NCI-H2227 treated with DMSO at 0.1 percent for 48 hours (cell line): ENCODE results near the gene OPRM1.
"Not testable (repeated sequence)": the region's sequence is repeated elsewhere in the genome, so short reads cannot be mapped to it uniquely, and the experiment has no call there.

Experiments used
- DNase-seq: peaks from one replicate; lab custom pipeline; 2025; lab: John Stamatoyannopoulos, UW

The OPRM1 gene

DNA sequence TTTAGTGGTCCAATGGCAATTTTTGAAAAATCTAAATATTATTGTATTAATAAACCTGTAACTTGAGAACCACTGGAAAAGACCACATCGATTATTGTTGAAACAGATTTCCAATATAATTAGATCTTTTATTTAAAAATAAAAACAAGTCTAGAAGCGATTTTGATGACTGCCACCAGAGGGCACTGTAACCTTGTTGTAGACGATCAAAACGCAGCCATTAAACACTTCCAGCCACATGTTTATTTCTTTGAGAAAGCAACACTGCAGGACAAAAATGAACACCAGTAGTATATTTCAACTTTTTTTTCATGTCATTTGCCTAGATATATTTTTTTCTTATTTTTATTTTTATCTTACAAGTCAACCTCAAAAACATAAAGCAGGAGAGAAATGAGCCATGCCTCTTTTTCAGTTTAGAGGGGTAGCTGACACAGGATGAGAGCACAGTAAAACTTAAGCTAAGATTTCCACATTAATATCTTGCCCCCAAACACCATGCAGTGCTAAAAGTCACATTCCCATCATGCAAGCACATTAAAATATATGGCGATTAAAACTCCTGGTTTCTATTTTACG lies 115.4 kb downstream of the OPRM1 start:
- DNase-seq: peak; percentile 73

GRCh38 chr6:154156135-154156896 lies 117.3 kb downstream of the OPRM1 start:
- DNase-seq: peak; percentile 29

GRCh38 chr6:154157082-154157481 lies 118.0 kb downstream of the OPRM1 start:
- no peak for DNase-seq

DNA sequence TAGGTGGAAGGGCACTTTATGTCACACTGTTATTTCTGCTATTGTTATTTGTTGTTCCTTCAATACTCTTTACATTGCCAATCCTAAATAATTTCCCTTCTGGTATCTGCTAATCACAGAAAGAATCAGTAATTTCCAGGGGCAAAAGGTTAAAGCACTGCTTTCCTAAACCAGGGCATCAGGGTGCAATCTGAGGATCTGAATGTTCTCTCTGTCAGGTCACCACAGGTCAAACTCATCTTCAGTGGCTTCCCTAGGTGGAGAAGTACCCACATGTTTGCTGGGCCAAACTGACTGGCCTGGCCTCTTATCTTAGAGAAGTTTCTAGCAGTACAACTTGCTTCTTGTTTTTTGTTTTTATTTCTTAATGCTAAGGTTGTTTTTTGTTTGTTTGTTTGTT lies 118.7 kb downstream of the OPRM1 start:
- no peak for DNase-seq

DNA sequence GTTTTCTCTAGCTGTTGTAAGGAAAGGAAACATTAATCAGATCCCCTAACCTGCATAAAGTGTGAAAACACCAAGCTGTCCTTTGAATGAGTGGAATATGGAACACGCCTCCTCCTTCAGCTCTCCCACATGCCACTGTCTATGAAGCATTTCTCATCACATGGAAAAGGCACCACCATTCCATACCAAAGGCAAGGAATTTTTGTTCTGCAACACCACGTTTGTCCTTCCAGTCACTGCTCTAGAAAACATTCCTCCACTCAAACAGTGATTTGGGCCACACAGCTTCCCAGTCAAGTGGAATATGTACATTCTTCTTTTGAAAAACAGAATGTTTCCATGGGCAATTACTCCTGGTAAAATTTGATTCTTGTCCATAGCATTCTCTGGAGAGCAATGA lies 120.1 kb downstream of the OPRM1 start:
- no peak for DNase-seq

DNA sequence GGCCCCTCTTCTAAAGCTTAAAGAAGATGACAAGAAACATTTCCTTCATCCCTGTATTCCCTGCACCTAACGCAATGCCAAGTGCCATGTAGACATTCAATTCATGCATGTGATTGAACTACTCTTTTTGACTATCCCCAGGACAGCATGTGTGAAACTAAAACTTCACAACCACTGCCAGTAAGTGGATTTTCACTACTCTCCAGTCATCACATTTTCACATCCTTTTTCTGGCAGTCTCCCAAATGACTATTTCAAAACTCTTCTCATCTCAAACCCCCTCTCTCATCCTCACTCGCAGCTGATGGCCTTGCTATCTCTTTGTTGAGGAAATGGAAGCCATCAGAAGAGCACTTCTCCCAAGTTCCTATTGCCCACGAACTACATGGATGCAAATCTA lies 122.6 kb downstream of the OPRM1 start:
- DNase-seq: no peak

DNA sequence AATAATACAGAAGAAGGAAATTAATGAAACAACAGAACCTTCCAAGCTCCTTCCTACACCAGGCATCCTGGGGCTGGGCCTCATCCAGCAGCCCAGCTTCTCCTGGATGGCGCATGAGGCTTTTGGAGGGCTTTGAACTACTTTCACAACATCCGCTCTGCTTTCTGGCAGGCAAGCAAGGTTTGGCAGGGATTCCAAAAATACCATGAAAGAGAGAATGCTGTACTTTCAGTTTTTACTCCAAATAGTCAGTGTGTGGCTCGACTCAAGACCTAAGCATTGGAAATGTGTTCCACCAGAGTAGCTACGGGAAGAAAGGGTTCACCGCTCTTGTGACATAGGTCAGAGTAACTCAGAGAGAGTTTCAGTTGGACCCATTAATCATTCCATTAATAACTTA lies 125.4 kb downstream of the OPRM1 start:
- DNase-seq: no peak

DNA sequence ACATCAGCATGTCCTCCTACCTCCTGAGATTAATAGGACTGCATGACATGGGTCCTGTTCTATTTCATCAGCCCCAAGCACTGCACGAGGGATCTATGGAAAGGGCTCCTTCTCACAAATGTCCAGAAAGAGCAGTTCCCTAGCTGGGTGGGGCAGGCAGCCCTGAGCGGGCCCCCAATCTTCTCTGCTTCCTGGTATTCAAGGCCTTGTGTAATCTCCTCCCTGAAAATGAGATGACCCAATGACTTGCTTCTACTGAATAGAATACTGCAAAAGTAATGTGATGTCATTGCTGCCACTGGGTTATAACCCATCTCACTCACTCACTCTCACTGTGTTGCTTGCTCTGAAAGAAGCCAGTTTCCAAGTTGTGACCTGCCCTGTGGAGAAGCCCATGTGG lies 126.4 kb downstream of the OPRM1 start:
- DNase-seq: no peak

DNA sequence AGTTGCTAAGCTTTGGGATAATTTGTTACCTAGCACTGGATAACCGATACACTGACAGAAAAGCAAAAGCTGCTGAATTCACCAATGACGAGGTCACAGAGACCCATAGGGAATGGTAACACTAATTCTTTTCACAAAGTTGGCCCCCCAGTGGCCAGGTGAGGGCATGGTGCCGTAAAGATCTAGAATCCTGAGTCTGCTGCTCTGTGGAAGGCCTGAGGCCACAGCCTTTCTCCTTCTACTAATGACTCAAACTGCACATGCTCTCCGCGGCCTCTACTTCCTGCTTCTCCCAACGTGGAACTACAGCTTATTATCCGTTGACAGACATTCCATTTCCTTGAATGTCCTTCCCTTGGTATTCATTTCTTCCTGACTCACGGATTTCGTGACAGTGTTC lies 127.1 kb downstream of the OPRM1 start:
- DNase-seq: no peak

GRCh38 chr6:154167126-154167525 lies 128.1 kb downstream of the OPRM1 start:
- no peak for DNase-seq

- no peak for DNase-seq
Measured at GRCh38 chr6:154169193-154169847, 130.3 kb downstream of the OPRM1 start.

DNA sequence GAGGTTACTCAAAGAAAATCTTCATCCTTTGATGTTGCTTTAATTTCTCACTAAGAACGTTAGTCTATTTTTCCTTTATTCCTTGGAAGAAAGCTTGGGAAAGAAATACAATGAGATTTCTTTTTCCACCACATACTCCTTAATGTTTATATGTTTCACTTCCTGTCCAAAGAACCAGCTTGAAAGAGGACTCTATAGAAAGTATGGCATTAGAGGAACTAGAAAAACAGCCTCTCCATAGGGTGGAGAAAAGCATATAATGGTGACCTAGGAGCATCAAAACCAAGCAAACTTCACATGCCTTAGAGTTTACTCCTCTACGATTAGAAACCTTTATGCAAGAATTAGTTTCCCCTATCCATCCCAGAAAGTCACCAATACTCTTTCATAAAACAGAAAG lies 131.1 kb downstream of the OPRM1 start:
- DNase-seq: no peak

- DNase-seq: not testable (repeated sequence)
Measured at GRCh38 chr6:154172393-154172792, 133.4 kb downstream of the OPRM1 start.

DNA sequence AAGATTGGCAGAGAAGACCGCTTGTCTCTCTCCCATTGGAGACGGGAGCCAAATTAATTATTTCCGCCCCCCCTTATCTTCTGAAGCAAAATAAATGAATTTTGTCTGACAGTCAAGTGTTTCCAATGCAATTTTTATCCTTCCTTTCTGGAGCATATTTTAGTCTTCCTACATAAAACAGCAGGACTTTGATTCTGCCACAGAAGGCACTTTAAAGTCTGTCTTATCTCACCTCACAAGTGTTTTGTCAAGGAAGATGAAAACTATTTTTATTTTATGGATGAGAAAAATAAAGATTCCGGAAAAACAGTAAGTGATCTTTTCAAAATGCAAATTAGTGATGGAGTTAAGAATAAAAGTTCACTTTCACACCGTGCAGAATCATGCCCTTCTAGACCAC lies 140.4 kb downstream of the OPRM1 start:
- no peak for DNase-seq

DNA sequence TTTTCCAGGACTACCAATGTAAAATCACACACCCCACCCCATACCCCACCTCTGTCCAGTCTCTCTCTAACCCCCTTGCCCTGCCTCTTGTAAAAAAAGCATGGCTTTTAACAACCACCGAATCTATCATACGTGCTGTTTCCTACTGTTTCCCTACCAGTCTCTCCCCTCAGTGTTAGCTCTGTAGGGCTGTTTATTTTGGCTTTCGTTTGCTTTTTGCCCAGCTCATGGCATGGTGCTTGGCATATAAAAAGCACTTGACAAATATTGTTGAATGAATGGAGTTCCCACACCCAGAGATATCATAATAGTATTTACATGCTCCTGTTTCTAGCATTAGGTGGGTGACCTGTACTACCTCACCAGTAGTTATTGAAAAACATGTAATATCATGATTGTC lies 148.2 kb downstream of the OPRM1 start:
- DNase-seq: no peak

DNA sequence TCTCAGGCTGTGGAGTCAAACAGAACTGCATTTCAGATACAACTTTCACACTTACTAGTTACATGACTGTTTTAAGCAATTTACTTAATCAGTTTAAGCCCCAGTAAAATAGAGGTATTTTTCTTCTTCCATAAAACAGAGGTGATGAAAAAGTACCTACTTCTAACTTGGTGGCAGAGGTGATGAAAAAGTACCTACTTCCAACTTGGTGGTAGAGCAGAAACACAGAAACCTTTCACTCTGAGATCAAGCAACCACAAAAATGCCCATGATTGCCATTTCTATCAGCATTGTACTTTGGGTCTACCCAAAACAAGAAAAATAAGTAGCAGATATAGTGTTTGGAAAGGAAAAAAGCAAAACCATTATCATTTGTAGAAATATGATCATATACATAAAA lies 148.7 kb downstream of the OPRM1 start:
- DNase-seq: no peak

DNA sequence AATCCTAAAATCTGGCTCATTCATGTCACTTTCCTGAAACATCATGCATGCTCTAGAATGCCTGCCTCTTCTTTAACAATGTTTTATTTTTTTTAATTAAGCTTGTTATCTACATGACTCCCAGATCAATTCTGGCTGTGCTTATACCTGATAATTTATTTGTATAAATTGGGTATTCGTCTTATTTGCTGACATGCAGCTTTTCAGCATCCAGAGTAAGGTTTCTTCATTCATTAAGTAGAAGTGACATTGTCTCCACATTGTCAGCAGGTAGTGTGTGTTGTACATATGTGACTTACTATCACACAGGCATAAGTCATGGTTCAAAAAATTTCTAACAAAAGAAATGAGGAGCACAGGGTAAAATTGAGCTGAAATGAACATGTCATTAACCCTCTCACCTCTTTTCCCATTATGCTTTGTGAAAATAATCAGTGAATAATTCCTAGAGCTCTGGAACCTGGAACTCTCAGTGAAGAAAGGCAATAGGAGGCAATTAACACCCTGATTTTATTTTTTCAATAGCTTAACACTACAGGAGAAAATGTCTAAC lies 157.4 kb downstream of the OPRM1 start:
- no peak for DNase-seq

GRCh38 chr6:154197196-154197860 lies 158.3 kb downstream of the OPRM1 start:
- DNase-seq: no peak

GRCh38 chr6:154201688-154202087 lies 162.6 kb downstream of the OPRM1 start:
- not testable (repeated sequence) for DNase-seq

- DNase-seq: no peak
Measured at GRCh38 chr6:154202339-154202738, 163.3 kb downstream of the OPRM1 start.

DNA sequence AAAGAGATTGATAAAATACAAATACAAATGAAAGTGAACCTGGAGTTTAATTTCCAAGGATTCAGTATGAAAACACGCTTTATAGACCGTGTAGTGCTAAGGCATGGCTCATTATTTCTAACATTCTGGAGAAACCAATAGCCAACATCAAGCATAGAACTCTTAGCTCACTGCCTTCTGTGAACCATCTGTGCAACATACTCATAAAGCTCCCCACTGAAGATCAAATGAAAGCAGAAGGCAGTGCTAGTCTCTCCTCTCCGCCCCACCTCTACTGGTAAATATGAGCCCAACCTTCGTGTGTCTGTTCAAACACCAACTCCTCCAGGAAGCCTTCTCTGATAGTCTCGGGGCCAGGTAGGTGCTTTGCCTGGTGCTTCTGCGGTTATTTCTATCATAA lies 163.9 kb downstream of the OPRM1 start:
- DNase-seq: no peak

DNA sequence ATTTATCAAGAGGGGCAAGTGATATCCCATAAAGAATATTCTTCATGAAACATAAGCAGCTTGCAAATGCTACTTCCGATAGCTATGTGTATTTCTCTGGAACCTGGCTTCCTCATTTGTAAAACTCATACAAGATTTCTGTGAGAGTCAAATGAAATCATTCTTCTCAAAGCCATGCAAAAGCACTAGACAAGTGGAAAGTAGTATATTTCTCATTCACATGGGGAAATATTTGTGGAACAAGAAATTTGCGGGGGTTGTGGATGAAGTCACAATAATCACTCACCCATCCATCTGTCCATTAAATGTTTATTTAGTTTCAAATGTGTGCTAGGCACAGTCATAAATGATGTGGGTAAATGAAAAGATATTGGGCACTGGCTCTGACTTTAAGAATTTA lies 167.1 kb downstream of the OPRM1 start:
- no peak for DNase-seq

DNA sequence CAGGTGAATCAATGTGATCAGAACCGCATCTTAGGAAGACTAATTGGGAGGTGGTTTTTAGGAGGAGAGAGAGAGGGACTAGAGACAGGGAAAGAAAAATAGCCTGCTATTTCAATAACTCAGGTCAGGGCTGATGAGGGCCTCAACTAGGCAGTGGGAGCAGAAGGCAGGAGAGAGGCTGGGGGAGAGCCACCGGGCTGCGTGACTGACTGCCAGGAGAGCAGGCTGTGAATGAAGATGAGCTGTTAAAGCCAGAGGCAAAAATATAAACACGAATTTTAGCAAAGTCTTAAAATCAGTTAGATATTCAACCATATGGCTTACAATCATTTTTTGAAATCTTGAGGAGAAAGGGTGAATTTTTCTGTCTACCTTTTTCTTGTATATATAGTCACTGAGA lies 168.0 kb downstream of the OPRM1 start:
- DNase-seq: no peak
